ENCODE data around the gene NCOA4. TPM values are rescaled to one million over a fixed set of nuclear protein-coding genes. Genes with fewer than 3 reads are reported as not detected.

The NCOA4 gene
- 187 and 219 TPM in 2 replicates for total RNA-seq

GRCh38 chr10:46030091-46030937 is at the start of gene NCOA4:
Gene NCOA4 (minus strand): TSS chr10:46030623. CDS start chr10:46016680, 13,943 bp downstream.

GRCh38 chr10:46046261-46046660 is 15.8 kb upstream of the NCOA4 start, which contains the start of gene MSMB:
Gene MSMB (minus strand): TSS chr10:46046269. CDS start chr10:46046237, 32 bp downstream.

GRCh38 chr10:45972106-45972812 is 58.2 kb downstream of the NCOA4 start, which contains the start of gene TIMM23:
Gene TIMM23 (plus strand): TSS chr10:45972489. CDS start chr10:45972625, 136 bp downstream.

Other genes with a start within 250 kb of the NCOA4 start
- gene AGAP4, start 183.1 kb downstream of the NCOA4 start, total RNA-seq: 2.1 and 4.3 TPM in 2 replicates
- 50.0 and 68.5 TPM in 2 replicates for gene TIMM23, start 58.1 kb downstream of the NCOA4 start, total RNA-seq
- gene MSMB, start 15.6 kb upstream of the NCOA4 start, total RNA-seq: not detected in 2 replicates

Data from bladder microvascular endothelial cell (primary cell).